ENCODE measurements around the gene DENND4B. TPM values are rescaled to one million over a fixed set of nuclear protein-coding genes. Genes with fewer than 3 reads are reported as not detected.
"Not testable (repeated sequence)": the region's sequence is repeated elsewhere in the genome, so short reads cannot be mapped to it uniquely, and the experiment has no call there.

DENND4B gene
- total RNA-seq, 1 experiment from 2014 or later: 7.7 TPM

DNA sequence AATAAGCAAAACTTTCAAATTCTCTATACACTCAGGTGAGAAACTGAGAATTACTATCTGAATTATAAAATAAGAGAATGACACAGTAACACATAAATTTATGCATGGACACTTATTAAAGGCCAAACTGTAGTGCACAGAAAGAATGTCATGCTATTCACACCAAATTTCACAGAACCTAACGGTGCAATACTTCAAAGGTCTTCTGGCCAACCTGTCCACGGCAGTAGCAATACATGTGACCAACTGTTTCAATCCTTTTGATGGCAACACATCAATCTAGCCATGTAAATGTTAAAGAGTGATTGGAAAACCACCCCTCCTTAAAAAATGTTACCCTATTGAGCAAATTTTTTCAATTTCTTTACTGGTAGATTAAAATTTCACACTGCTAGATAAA lies 34.2 kb downstream of the DENND4B start:
- in situ Hi-C loops (cut with HindIII; ENCODE audit: low pct_unique_long_range_greater_than_20kb, low sequenced_read_pairs): no loop called here
- no peak for DNase-seq (ENCODE audit: low read depth)

GRCh38 chr1:153910560-153910959 lies 36.0 kb downstream of the DENND4B start:
- in situ Hi-C loops (cut with HindIII; ENCODE audit: low pct_unique_long_range_greater_than_20kb, low sequenced_read_pairs): not testable (repeated sequence)

DNA sequence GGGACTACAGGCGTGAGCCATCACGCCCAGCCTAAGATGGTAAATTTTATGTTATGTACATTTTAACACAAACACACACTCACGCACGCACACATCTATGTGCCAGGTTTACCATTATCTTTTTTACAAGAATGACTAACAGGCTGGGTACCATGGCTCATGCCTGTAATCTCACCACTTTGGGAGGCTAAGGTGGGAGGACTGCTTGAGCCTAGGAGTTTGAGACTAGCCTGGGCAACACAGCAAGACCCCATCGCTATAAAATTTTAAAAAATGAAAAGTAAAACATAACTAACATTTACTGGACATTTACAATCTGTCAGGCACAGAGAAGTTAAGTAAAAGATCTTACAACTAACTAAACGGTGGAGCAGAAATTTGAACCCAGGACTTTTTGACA lies 38.4 kb downstream of the DENND4B start:
- no peak for DNase-seq (ENCODE audit: low read depth)
- in situ Hi-C loops (cut with HindIII; ENCODE audit: low pct_unique_long_range_greater_than_20kb, low sequenced_read_pairs): no loop called here

More at GRCh38 chr1:153910560-153910959, 36.0 kb downstream of the DENND4B start:
- DNase-seq (ENCODE audit: low read depth): not testable (repeated sequence)

DNA sequence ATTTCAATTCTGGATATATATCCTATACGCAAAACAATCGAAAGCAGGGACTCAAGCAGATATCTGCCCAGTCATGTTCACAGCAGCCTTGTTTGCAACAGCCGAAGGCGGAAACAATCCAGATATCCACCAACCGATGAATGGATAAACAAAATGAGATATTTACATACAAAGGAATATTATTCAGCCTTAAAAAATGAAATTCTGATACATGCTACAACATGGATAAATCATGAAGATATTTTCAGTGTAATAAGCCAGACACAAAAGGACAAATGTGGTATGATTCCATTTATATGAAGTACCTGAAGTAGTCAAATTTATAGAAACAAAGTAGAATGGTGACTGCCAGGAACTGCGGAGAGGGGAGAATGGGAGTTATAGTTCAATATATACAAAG lies 39.4 kb downstream of the DENND4B start:
- DNase-seq (ENCODE audit: low read depth): no peak
- in situ Hi-C loops (cut with HindIII; ENCODE audit: low pct_unique_long_range_greater_than_20kb, low sequenced_read_pairs): no loop called here

- in situ Hi-C loops (cut with HindIII; ENCODE audit: low pct_unique_long_range_greater_than_20kb, low sequenced_read_pairs): no loop called here
- no peak for DNase-seq (ENCODE audit: low read depth)
These were observed 40.1 kb downstream of the DENND4B start for GRCh38 chr1:153906396-153906795.

- DNase-seq (ENCODE audit: low read depth); in situ Hi-C loops (cut with HindIII; ENCODE audit: low pct_unique_long_range_greater_than_20kb, low sequenced_read_pairs): not testable (repeated sequence)
These were observed 40.6 kb downstream of the DENND4B start for GRCh38 chr1:153905908-153906307.

GRCh38 chr1:153903841-153904455 lies 42.6 kb downstream of the DENND4B start:
- in situ Hi-C loops (cut with HindIII; ENCODE audit: low pct_unique_long_range_greater_than_20kb, low sequenced_read_pairs): no loop called here
- no peak for DNase-seq (ENCODE audit: low read depth)

DNA sequence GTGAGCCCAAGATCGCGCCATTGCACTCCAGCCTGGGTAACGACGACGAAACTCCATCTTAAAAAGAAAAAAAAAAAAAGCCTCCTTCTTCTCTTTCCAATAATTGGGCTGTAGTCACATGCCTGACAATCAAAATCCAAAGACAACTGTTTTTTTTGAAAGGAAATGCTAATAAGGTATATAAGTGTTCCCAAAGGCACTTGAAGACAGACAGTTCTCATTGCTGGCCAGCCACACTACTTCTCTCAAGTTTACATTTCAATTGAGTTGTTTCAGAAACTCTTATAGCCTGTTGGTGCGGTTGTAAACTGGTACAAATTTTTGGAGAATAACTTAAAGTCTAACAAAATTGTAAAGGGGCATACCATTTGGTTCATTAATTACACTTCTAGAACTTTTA lies 47.0 kb downstream of the DENND4B start:
- DNase-seq (ENCODE audit: low read depth): no peak
- in situ Hi-C loops (cut with HindIII; ENCODE audit: low pct_unique_long_range_greater_than_20kb, low sequenced_read_pairs): no loop called here

GRCh38 chr1:153895866-153896265 lies 50.7 kb downstream of the DENND4B start:
- in situ Hi-C loops (cut with HindIII; ENCODE audit: low pct_unique_long_range_greater_than_20kb, low sequenced_read_pairs); DNase-seq (ENCODE audit: low read depth): not testable (repeated sequence)

DNA sequence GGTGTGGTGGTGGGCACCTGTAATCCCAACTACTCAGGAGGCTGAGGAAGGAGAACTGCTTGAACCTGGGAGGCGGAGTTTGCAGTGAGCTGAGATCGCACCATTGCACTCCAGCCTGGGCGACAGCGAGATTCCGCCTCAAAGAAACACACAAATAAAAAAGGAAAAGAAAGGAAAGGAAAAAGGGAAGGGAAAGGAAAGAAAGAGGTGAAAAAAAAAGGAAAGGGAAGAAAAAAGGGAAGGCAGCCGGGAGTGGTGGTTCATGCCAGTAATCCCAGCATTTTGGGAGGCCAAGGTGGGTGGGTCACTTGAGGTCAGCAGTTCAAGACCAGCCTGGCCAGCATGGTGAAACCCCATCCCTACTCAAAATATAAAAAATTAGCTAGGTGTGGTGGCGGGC lies 55.5 kb downstream of the DENND4B start:
- DNase-seq (ENCODE audit: low read depth); in situ Hi-C loops (cut with HindIII; ENCODE audit: low pct_unique_long_range_greater_than_20kb, low sequenced_read_pairs): not testable (repeated sequence)

DNA sequence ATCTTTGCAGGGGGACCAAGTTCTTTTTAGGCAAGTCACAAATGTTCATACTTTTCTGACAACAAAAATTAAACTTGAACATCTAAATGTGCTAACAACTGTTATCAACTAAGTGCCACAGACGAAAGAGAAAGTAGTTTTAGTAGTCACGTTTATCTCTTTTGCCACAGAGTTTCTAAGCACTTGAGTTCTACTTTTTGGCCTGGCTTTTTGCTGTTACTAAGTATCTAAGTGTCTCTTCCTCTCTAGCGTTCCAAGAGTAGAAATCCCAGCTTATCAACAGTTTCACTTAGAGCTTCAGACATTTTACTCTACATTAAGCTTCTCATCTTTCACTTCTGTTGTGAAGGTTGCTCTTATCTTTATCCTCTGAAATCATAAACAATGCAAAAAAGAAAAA lies 58.0 kb downstream of the DENND4B start:
- in situ Hi-C loops (cut with HindIII; ENCODE audit: low pct_unique_long_range_greater_than_20kb, low sequenced_read_pairs): no loop called here

GRCh38 chr1:153886127-153886526 lies 60.4 kb downstream of the DENND4B start:
- DNase-seq (ENCODE audit: low read depth): no peak
- in situ Hi-C loops (cut with HindIII; ENCODE audit: low pct_unique_long_range_greater_than_20kb, low sequenced_read_pairs): no loop called here

More for the DNA sequence above, 58.0 kb downstream of the DENND4B start:
- DNase-seq (ENCODE audit: low read depth): no peak

DNA sequence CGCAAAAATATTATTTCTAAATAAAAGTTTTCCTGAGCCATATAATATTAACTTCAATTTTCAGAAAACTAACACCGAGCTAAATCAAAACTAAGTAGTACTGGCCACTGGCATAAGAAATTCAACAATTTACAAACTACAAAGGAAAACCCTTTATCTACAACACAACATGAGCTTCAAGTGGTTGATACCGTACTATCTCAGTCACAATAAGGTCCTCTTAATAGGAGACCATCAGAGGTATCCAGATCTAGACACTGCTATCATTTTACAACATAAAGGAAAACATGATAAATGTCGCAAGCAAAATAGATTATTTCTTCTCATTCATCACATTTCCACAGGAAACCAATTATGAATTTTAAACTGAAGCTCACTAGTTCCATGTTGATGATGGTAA lies 63.3 kb downstream of the DENND4B start:
- DNase-seq (ENCODE audit: low read depth): no peak
- in situ Hi-C loops (cut with HindIII; ENCODE audit: low pct_unique_long_range_greater_than_20kb, low sequenced_read_pairs): no loop called here

DNA sequence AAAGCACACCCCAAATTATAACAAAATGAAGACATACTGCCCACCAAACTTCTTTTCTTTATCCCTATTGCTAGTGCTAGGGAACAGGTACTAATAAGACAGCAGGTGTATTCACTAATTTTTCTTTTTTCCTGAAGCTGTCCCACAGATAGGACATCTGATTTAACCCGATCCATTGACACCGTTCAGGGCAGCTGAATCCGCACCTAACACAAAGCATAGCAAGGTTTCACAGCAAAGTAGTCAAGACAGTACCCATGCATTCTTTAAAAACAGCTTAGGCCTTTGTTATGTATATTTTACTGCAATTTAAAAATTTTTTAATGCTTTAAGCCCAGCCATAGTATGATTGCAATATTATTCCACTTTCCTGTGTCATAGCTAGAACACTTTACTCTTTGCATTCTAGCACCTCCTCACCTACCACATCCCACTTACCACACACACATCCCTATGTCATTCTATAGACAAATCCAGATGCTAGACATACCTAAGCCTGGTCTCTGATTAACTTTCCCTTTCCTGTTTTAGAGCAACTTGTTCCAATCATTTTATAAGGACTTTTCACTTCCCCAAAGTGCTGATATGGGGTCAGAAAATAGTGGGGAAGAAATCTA lies 64.1 kb downstream of the DENND4B start:
- in situ Hi-C loops (cut with HindIII; ENCODE audit: low pct_unique_long_range_greater_than_20kb, low sequenced_read_pairs): no loop called here

DNA sequence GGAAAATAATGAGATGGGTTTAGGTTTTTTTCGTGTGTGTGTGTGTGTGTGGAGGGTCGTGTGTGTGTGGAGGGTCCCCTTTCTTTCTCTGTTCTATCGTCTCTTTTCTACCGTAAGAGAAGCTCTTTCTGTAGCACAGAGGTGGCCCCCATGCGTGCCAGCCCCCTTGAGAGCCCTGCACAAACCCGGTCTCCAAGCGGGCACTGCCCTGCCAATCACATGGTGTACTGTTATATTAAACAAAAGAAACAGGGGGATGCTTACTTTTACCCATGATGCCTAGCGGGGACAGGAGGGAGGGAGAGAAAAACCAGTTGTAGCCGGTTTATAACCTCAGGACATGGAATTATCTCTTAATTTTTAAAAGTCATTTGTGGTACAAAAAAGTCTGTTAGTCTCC lies 64.8 kb downstream of the DENND4B start:
- in situ Hi-C loops (cut with HindIII; ENCODE audit: low pct_unique_long_range_greater_than_20kb, low sequenced_read_pairs): no loop called here
- DNase-seq (ENCODE audit: low read depth): no peak

More for the DNA sequence above, 64.1 kb downstream of the DENND4B start:
- no peak for DNase-seq (ENCODE audit: low read depth)

- in situ Hi-C loops (cut with HindIII; ENCODE audit: low pct_unique_long_range_greater_than_20kb, low sequenced_read_pairs): no loop called here
- DNase-seq (ENCODE audit: low read depth): peak; percentile 92
These were observed 65.6 kb downstream of the DENND4B start for GRCh38 chr1:153880962-153881361.

GRCh38 chr1:153880024-153880423 lies 66.5 kb downstream of the DENND4B start:
- no peak for DNase-seq (ENCODE audit: low read depth)
- in situ Hi-C loops (cut with HindIII; ENCODE audit: low pct_unique_long_range_greater_than_20kb, low sequenced_read_pairs): no loop called here

All from Caki2 (cell line).